Measurements from ENCODE around the gene FBXW11. TPM values are rescaled to one million over a fixed set of nuclear protein-coding genes. Genes with fewer than 3 reads are reported as not detected.
A peak's percentile ranks its signal among the peaks of the same experiment; 100 is the strongest.

FBXW11 gene
- polyA plus RNA-seq, 1 donor (not counting 4 experiments of a cell fraction or from before 2014, with no cell fraction given): 48.4 TPM

DNA sequence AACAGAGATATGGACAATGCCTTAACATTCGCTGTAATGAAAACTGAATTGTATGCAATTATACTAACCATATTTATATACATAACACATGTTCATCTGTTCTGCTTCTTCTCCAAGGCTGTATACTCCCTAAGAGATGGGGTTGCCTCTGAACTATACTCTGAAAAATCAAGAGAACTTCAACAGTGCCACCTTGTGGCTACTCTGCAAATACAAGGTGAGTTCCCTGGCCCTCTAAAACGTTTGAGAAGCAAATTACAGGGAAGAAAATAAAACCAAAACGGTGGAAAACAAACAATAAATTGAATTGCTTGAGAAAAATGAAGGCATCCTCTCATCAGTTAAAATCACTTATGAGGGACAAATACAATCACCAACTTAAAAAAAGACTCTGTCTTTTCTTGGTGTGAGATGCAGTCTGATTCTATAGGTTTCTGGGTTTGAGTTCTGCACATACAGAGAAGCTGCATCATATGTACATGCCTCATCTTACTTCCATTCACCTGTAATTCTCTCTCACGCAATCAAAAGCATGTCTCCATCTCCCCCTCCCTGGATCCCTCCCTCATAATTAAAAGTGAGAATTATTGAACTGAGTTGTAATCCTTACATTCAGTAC lies 98.6 kb downstream of the FBXW11 start:
- H3K9ac ChIP-seq (ENCODE audit: control insufficient read depth, extremely low read depth, insufficient read depth, low read length): no peak overlapping the region
- dilution Hi-C loops (cut with MboI; ENCODE audit: extremely low pct_ligation_motif_present, low sequenced_read_pairs): no loop called here
- H3K4me3 ChIP-seq (ENCODE audit: control insufficient read depth in 2 of 3, extremely low read depth in 1 of 3, insufficient read depth in 2 of 3, low read depth in 1 of 3, low read length in 3 of 3): no peak overlapping the region
- peaks cover 34% of the 10 kb centered on the region for H3K79me2 ChIP-seq (ENCODE audit: control insufficient read depth, insufficient read depth, low read length)
- FAIRE-seq (peak; percentile 49), DNase-seq (ENCODE audit: low read depth, low spot score) (no peak)
- TF ChIP-seq, protein P1, sequence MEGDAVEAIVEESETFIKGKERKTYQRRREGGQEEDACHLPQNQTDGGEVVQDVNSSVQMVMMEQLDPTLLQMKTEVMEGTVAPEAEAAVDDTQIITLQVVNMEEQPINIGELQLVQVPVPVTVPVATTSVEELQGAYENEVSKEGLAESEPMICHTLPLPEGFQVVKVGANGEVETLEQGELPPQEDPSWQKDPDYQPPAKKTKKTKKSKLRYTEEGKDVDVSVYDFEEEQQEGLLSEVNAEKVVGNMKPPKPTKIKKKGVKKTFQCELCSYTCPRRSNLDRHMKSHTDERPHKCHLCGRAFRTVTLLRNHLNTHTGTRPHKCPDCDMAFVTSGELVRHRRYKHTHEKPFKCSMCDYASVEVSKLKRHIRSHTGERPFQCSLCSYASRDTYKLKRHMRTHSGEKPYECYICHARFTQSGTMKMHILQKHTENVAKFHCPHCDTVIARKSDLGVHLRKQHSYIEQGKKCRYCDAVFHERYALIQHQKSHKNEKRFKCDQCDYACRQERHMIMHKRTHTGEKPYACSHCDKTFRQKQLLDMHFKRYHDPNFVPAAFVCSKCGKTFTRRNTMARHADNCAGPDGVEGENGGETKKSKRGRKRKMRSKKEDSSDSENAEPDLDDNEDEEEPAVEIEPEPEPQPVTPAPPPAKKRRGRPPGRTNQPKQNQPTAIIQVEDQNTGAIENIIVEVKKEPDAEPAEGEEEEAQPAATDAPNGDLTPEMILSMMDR (optimal IDR thresholded peaks at IDR 0.05 in 1 of 3, IDR thresholded peaks at IDR 0.05 in 1 of 3, conservative IDR thresholded peaks at IDR 0.05 in 1 of 3; ENCODE audit: extremely low read depth in 1 of 3, insufficient read depth in 2 of 3, low read length in 3 of 3): peak; percentile 42 to 68 (median 57)
- TF ChIP-seq EZH2 (IDR thresholded peaks at IDR 0.05; ENCODE audit: low read length): no peak
- H3K27ac ChIP-seq (ENCODE audit: control insufficient read depth, insufficient read depth, low read length): no peak overlapping the region
- no peaks in the 10 kb centered on the region for H3K4me1 ChIP-seq (ENCODE audit: control insufficient read depth, extremely low read depth, insufficient read depth, low read length)
- H4K20me1 ChIP-seq (ENCODE audit: control insufficient read depth, extremely low read depth, insufficient read depth, low read length): peaks cover 2% of the 10 kb centered on the region
- peaks cover 0 to 6% of the 10 kb centered on the region in 2 experiments for H3K36me3 ChIP-seq (ENCODE audit: control insufficient read depth in 2 of 2, extremely low read depth in 1 of 2, insufficient read depth in 2 of 2, low read length in 2 of 2)
- no peaks in the 10 kb centered on the region for H3K9me1 ChIP-seq (ENCODE audit: control insufficient read depth, extremely low read depth, insufficient read depth, low read length)
- no peaks in the 10 kb centered on the region for H3K9me3 ChIP-seq (ENCODE audit: control insufficient read depth, low read depth, low read length)
- no peaks in the 10 kb centered on the region for H3K27me3 ChIP-seq (ENCODE audit: control insufficient read depth, extremely low read depth, insufficient read depth, low read length)
- H2AFZ ChIP-seq (ENCODE audit: control insufficient read depth, low read length): no peak overlapping the region
- H3K4me2 ChIP-seq (ENCODE audit: control insufficient read depth, extremely low read depth, insufficient read depth, low read depth, low read length): no peak overlapping the region

DNA sequence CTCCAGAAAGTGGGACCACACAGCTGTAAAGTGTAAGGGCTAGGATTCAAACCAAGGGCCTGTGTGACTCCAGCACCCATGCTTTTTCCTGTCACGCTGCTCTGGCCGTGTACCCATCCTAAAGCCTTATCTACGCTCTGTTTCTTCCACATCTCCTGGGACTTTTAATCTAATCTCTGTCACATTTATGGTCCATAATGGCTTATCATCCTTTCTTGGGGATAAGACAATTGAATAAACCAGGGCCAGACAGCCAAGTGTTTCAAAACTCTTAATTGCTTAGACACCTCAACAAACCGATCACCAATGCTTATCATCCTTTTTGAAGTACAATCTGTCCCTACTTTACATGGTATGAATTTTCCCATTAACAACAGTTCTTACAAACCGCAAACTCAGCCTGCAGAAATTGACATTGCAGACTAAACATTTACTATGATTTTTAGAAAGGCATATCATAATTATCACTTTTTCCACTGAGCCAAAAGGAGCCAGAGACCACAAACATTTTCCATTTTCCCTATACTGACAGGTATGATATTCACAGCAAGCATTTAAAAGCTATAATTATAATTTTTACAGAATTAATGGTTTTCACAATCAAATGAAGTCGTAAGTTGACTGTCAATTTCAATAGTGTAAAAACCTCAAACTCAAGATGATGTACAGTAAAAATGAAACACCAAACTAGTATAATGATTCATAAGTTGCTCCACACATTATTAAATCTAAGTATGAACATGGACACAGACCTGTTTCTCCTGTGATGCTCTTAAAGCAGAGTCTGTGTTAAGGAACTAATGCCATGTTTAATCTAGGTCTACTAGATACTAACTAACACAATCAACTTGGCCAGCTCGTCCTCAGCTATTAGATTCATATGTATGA lies 99.5 kb downstream of the FBXW11 start:
- H3K4me3 ChIP-seq (ENCODE audit: control insufficient read depth in 2 of 3, extremely low read depth in 1 of 3, insufficient read depth in 2 of 3, low read depth in 1 of 3, low read length in 3 of 3): no peak overlapping the region
- no peaks in the 10 kb centered on the region for H3K9me3 ChIP-seq (ENCODE audit: control insufficient read depth, low read depth, low read length)
- H2AFZ ChIP-seq (ENCODE audit: control insufficient read depth, low read length): no peak overlapping the region
- H3K4me2 ChIP-seq (ENCODE audit: control insufficient read depth, extremely low read depth, insufficient read depth, low read depth, low read length): no peak overlapping the region
- peaks cover 2% of the 10 kb centered on the region for H4K20me1 ChIP-seq (ENCODE audit: control insufficient read depth, extremely low read depth, insufficient read depth, low read length)
- peaks cover 0 to 6% of the 10 kb centered on the region in 2 experiments for H3K36me3 ChIP-seq (ENCODE audit: control insufficient read depth in 2 of 2, extremely low read depth in 1 of 2, insufficient read depth in 2 of 2, low read length in 2 of 2)
- no peak for TF ChIP-seq EZH2 (IDR thresholded peaks at IDR 0.05; ENCODE audit: low read length)
- TF ChIP-seq, protein P1 (optimal IDR thresholded peaks at IDR 0.05 in 1 of 3, IDR thresholded peaks at IDR 0.05 in 1 of 3, conservative IDR thresholded peaks at IDR 0.05 in 1 of 3; ENCODE audit: extremely low read depth in 1 of 3, insufficient read depth in 2 of 3, low read length in 3 of 3): no peak
- FAIRE-seq (no peak), DNase-seq (ENCODE audit: low read depth, low spot score) (no peak)
- no peaks in the 10 kb centered on the region for H3K4me1 ChIP-seq (ENCODE audit: control insufficient read depth, extremely low read depth, insufficient read depth, low read length)
- H3K27me3 ChIP-seq (ENCODE audit: control insufficient read depth, extremely low read depth, insufficient read depth, low read length): no peaks in the 10 kb centered on the region
- dilution Hi-C loops (cut with MboI; ENCODE audit: extremely low pct_ligation_motif_present, low sequenced_read_pairs): no loop called here
- no peak overlapping the region for H3K27ac ChIP-seq (ENCODE audit: control insufficient read depth, insufficient read depth, low read length)
- H3K9ac ChIP-seq (ENCODE audit: control insufficient read depth, extremely low read depth, insufficient read depth, low read length): no peak overlapping the region
- H3K9me1 ChIP-seq (ENCODE audit: control insufficient read depth, extremely low read depth, insufficient read depth, low read length): no peaks in the 10 kb centered on the region
- H3K79me2 ChIP-seq (ENCODE audit: control insufficient read depth, insufficient read depth, low read length): peaks cover 34% of the 10 kb centered on the region

Measured in keratinocyte (primary cell).